Astrocyte (in vitro differentiated cells and primary cell): ENCODE data around the gene DEFB108B.
"Not testable (repeated sequence)": the region's sequence is repeated elsewhere in the genome, so short reads cannot be mapped to it uniquely, and the experiment has no call there.

Experiments used
- CTCF ChIP-seq: IDR thresholded peaks from 2 replicates; pipeline ENCODE4 v1.5.1; 2011; ENCODE audit warnings: low read depth, mild to moderate bottlenecking, inconsistent platforms, low read length, moderate library complexity; ENCODE audit not compliant: insufficient read depth
- EZH2 ChIP-seq: IDR thresholded peaks from 2 replicates; pipeline ENCODE4 v1.6.1; 2012; ENCODE audit warnings: mild to moderate bottlenecking, low read length, inconsistent platforms; ENCODE audit not compliant: insufficient read depth

DNA sequence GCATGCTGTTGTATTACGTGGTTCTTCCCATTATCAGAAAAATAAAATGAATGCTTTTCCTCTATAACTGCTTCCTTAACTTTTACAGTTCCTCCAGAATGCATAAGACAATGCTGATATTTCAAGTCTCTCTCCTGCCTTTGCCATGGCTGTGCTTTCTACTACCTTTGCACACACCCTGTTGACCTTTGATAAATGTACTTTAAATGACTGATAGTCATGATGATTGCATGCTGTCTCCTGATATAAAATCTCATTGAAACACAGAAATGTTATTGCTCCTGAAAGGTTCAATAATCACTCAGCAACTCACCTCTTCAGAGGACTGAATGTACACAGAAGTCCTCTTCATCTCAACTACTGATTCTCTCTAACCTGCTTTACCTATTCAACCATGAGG is 45.1 kb downstream of the DEFB108B start, which contains the start of gene DEFB131B:
- TF ChIP-seq CTCF, EZH2: not testable (repeated sequence)
